HepG2 (cell line): ENCODE data around the gene PLEKHN1. TPM values are rescaled to one million over a fixed set of nuclear protein-coding genes. Genes with fewer than 3 reads are reported as not detected.

Experiments
- ATF1 ChIP-seq: IDR thresholded peaks from 2 replicates; pipeline ENCODE4 v1.6.1; 2016; ENCODE audit warnings: mild to moderate bottlenecking, control low read depth
- BRD4 ChIP-seq: sonication (generic); formaldehyde crosslinking; IDR thresholded peaks from 2 replicates; pipeline ENCODE4 v1.4.0; 2020; ENCODE audit warnings: missing genetic modification reagents
- HOXA3 ChIP-seq: sonication (generic); formaldehyde crosslinking; IDR thresholded peaks from 2 replicates; pipeline ENCODE4 v1.5.0; 2020; ENCODE audit warnings: missing genetic modification reagents
- IKZF1 ChIP-seq: fragments of 450-650 bp; IDR thresholded peaks from 2 replicates; pipeline ENCODE4 v1.7.1; 2016
- MIXL1 ChIP-seq: IDR thresholded peaks from 2 replicates; pipeline ENCODE4 v1.6.1; 2016
- TBX2 ChIP-seq: sonication (generic); formaldehyde crosslinking; IDR thresholded peaks from 2 replicates; pipeline ENCODE4 v1.5.0; 2020; ENCODE audit warnings: missing genetic modification reagents, mild to moderate bottlenecking, borderline replicate concordance
- ZNF180 ChIP-seq: sonication (generic); formaldehyde crosslinking; IDR thresholded peaks from 2 replicates; pipeline ENCODE4 v1.4.0; 2020; ENCODE audit warnings: low read depth, missing genetic modification reagents, borderline replicate concordance
- ZNF33B ChIP-seq: sonication (generic); formaldehyde crosslinking; IDR thresholded peaks from 2 replicates; pipeline ENCODE4 v1.5.1; 2020; ENCODE audit warnings: mild to moderate bottlenecking, missing genetic modification reagents
- ZNF567 ChIP-seq: sonication (generic); formaldehyde crosslinking; IDR thresholded peaks from 2 replicates; pipeline ENCODE4 v1.8.1; 2023; ENCODE audit warnings: mild to moderate bottlenecking, missing genetic modification reagents, borderline replicate concordance
- ZNF616 ChIP-seq: sonication (generic); formaldehyde crosslinking; IDR thresholded peaks from 2 replicates; pipeline ENCODE4 v1.5.0; 2020; ENCODE audit warnings: low read depth, mild to moderate bottlenecking, missing genetic modification reagents
- ZNF703 ChIP-seq: sonication (generic); formaldehyde crosslinking; IDR thresholded peaks from 2 replicates; pipeline ENCODE4 v1.5.1; 2020; ENCODE audit warnings: missing genetic modification reagents, mild to moderate bottlenecking, moderate library complexity, borderline replicate concordance
- ZNF781 ChIP-seq: sonication (generic); formaldehyde crosslinking; IDR thresholded peaks from 2 replicates; pipeline ENCODE4 v1.5.1; 2020; ENCODE audit warnings: borderline replicate concordance, mild to moderate bottlenecking, missing genetic modification reagents; ENCODE audit errors: not compliant biosample characterization
- ZNF788 ChIP-seq: sonication (generic); formaldehyde crosslinking; IDR thresholded peaks from 2 replicates; pipeline ENCODE4 v1.5.0; 2020; ENCODE audit warnings: mild to moderate bottlenecking, missing genetic modification reagents, borderline replicate concordance
- polyA plus RNA-seq, 8 experiments: library from polyadenylated mRNA; depleted of rRNA in 3 of 8; stranded (reverse) in 7 of 8; unstranded in 1 of 8; fragments of >200 nt; fragmentation: Illumina TruSeq in 4 of 8; extraction: Trizol in 4 of 8; gene quantifications; 2 replicates each; pipeline versions ENCODE4 v1.2.1 to v1.2.3, GENCODE V29; 2011 to 2016; ENCODE audit warnings: low read depth in 4 of 8, missing spikeins in 1 of 8, mixed read lengths in 1 of 8; ENCODE audit not compliant: insufficient read depth in 1 of 8
- total RNA-seq, 5 experiments: library from RNA; depleted of rRNA; stranded (reverse); fragments of >200 nt; fragmentation: Illumina TruSeq; extraction: Trizol; gene quantifications; 2 replicates each; pipeline ENCODE4 v1.2.3, GENCODE V29; 2016; ENCODE audit warnings: low read depth in 1 of 5
- TF ChIP-seq, protein P1 (sequence below): sonication (generic); formaldehyde crosslinking; IDR thresholded peaks from 2 replicates; pipeline ENCODE4 v1.5.0; 2020; ENCODE audit warnings: missing genetic modification reagents
- TF ChIP-seq, protein P2 (sequence below): sonication (generic); formaldehyde crosslinking; IDR thresholded peaks from 2 replicates; pipeline ENCODE4 v1.4.0; 2020; ENCODE audit warnings: missing genetic modification reagents
- TF ChIP-seq, protein P3 (sequence below): sonication (generic); formaldehyde crosslinking; IDR thresholded peaks from 2 replicates; pipeline ENCODE4 v1.8.1; 2023; ENCODE audit warnings: mild to moderate bottlenecking, missing genetic modification reagents
- TF ChIP-seq, protein P4 (sequence below): IDR thresholded peaks from 2 replicates; pipeline ENCODE4 v1.6.1; 2016; ENCODE audit warnings: low read depth, control low read depth
- TF ChIP-seq, protein P5 (sequence below): sonication (generic); formaldehyde crosslinking; IDR thresholded peaks from 2 replicates; pipeline ENCODE4 v1.8.0; 2022; ENCODE audit warnings: low read depth, missing genetic modification reagents
- TF ChIP-seq, protein P6 (sequence below): IDR thresholded peaks from 2 replicates; pipeline ENCODE4 v1.6.1; 2016; ENCODE audit warnings: missing compliant biosample characterization, missing genetic modification reagents, borderline replicate concordance
- TF ChIP-seq, protein P7 (sequence below): sonication (generic); formaldehyde crosslinking; IDR thresholded peaks from 2 replicates; pipeline ENCODE4 v1.5.0; 2020; ENCODE audit warnings: missing genetic modification reagents, mild to moderate bottlenecking, borderline replicate concordance

Gene PLEKHN1
- total and polyA plus RNA-seq, 2 of the 13 experiments (the other 11 are each of a cell fraction or from before 2014, with no cell fraction given) = 0.42 to 0.58 TPM

DNA sequence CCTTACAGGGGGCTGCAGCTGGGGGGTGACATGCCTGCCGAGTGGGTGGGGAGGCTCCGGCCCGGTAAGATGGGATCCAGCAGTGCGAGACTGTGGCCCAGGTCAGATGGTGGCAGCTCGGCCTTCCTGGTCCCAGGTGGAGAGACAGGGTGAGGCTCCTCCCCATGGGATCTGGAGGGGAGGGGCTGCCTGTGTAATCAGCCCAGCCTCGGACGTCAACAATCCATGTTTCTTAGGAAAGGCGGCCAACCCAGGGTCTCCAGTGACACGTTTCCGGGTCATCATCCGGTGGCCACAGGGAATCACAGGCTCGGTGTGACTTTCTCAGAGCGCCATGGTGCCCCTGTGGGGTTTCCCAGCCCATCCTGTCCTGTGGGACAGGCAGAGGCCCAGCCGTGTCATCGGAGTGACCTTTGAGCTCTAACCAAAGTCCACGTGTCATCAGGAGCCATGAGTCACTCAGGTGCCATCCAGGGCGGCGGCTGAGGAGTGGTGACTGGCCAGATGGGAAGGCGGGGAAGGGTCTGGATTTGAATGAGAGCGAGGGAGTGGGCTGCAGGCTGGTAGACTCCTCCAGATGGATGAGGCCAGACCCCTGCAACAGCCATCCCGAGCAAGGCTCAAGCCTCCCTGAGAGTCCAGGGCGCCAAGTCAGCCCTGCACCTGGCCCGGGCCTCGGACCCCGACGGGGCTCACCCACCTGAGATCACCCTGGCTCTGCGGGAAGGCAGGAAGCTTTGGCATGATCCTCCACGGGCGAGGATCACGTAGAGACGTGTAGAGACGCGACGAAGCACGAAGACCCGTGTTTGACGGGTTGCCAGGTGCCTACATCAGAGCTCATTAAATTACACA, 40.2 kb downstream of the PLEKHN1 start (continued):
- TF ChIP-seq ZNF781 (CRISPR knock-in tag) (peak; percentile 44), ZNF33B (0 out of 2 replicates have a peak, but pooled peaks have one; percentile 28), ZNF788 (peak; percentile 92; the same call in 1 of the 2 replicates), ZNF180 (no peak), HOXA3 (peak; percentile 99), ATF1 (CRISPR knock-in tag) (peak; percentile 80; the same call in 1 of the 2 replicates), BRD4 (CRISPR knock-in tag) (peak; percentile 74), MIXL1 (CRISPR knock-in tag) (peak; percentile 80), ZNF616 (CRISPR knock-in tag) (peak; percentile 76; the same call in 1 of the 2 replicates), IKZF1 (no peak), ZNF567 (CRISPR knock-in tag) (peak; percentile 40; the same call in 1 of the 2 replicates), ZNF703 (CRISPR knock-in tag) (peak; percentile 47; the same call in 1 of the 2 replicates), TBX2 (CRISPR knock-in tag) (peak; percentile 88)
- TF ChIP-seq, protein P1, sequence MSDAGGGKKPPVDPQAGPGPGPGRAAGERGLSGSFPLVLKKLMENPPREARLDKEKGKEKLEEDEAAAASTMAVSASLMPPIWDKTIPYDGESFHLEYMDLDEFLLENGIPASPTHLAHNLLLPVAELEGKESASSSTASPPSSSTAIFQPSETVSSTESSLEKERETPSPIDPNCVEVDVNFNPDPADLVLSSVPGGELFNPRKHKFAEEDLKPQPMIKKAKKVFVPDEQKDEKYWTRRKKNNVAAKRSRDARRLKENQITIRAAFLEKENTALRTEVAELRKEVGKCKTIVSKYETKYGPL (CRISPR knock-in tag) = 0 out of 2 replicates have a peak, but pooled peaks have one; percentile 22
- TF ChIP-seq, protein P2, sequence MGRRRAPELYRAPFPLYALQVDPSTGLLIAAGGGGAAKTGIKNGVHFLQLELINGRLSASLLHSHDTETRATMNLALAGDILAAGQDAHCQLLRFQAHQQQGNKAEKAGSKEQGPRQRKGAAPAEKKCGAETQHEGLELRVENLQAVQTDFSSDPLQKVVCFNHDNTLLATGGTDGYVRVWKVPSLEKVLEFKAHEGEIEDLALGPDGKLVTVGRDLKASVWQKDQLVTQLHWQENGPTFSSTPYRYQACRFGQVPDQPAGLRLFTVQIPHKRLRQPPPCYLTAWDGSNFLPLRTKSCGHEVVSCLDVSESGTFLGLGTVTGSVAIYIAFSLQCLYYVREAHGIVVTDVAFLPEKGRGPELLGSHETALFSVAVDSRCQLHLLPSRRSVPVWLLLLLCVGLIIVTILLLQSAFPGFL (CRISPR knock-in tag) = 0 out of 2 replicates have a peak, but pooled peaks have one; percentile 29
- TF ChIP-seq, protein P3, sequence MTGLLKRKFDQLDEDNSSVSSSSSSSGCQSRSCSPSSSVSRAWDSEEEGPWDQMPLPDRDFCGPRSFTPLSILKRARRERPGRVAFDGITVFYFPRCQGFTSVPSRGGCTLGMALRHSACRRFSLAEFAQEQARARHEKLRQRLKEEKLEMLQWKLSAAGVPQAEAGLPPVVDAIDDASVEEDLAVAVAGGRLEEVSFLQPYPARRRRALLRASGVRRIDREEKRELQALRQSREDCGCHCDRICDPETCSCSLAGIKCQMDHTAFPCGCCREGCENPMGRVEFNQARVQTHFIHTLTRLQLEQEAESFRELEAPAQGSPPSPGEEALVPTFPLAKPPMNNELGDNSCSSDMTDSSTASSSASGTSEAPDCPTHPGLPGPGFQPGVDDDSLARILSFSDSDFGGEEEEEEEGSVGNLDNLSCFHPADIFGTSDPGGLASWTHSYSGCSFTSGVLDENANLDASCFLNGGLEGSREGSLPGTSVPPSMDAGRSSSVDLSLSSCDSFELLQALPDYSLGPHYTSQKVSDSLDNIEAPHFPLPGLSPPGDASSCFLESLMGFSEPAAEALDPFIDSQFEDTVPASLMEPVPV (CRISPR knock-in tag) = peak; percentile 29; the same call in 1 of the 2 replicates
- TF ChIP-seq, protein P4, sequence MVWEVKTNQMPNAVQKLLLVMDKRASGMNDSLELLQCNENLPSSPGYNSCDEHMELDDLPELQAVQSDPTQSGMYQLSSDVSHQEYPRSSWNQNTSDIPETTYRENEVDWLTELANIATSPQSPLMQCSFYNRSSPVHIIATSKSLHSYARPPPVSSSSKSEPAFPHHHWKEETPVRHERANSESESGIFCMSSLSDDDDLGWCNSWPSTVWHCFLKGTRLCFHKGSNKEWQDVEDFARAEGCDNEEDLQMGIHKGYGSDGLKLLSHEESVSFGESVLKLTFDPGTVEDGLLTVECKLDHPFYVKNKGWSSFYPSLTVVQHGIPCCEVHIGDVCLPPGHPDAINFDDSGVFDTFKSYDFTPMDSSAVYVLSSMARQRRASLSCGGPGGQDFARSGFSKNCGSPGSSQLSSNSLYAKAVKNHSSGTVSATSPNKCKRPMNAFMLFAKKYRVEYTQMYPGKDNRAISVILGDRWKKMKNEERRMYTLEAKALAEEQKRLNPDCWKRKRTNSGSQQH = peak; percentile 70; the same call in 1 of the 2 replicates
- TF ChIP-seq, protein P5, sequence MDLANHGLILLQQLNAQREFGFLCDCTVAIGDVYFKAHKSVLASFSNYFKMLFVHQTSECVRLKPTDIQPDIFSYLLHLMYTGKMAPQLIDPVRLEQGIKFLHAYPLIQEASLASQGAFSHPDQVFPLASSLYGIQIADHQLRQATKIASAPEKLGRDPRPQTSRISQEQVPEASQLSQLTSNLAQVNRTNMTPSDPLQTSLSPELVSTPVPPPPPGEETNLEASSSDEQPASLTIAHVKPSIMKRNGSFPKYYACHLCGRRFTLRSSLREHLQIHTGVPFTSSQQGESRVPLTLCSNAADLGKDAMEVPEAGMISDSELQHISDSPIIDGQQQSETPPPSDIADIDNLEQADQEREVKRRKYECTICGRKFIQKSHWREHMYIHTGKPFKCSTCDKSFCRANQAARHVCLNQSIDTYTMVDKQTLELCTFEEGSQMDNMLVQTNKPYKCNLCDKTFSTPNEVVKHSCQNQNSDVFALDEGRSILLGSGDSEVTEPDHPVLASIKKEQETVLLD (CRISPR knock-in tag) = peak; percentile 82; the same call in 1 of the 2 replicates
- TF ChIP-seq, protein P6, sequence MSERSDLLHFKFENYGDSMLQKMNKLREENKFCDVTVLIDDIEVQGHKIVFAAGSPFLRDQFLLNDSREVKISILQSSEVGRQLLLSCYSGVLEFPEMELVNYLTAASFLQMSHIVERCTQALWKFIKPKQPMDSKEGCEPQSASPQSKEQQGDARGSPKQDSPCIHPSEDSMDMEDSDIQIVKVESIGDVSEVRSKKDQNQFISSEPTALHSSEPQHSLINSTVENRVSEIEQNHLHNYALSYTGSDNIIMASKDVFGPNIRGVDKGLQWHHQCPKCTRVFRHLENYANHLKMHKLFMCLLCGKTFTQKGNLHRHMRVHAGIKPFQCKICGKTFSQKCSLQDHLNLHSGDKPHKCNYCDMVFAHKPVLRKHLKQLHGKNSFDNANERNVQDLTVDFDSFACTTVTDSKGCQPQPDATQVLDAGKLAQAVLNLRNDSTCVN = peak; percentile 79
- TF ChIP-seq, protein P7, sequence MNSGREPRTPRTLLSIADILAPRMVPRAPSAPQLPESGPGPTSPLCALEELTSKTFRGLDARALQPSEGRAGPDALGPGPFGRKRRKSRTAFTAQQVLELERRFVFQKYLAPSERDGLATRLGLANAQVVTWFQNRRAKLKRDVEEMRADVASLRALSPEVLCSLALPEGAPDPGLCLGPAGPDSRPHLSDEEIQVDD = no peak; the same call in 1 of the 2 replicates
